H1 (cell line): Measurements from ENCODE around the gene AIRE. TPM values are rescaled to one million over a fixed set of nuclear protein-coding genes. Genes with fewer than 3 reads are reported as not detected.
A peak's percentile ranks its signal among the peaks of the same experiment; 100 is the strongest.

Experiments used
- CTCF ChIA-PET: fragments of 300-600 bp; sonication (Branson Sonifier 250); formaldehyde crosslinking; loops from one replicate; lab custom pipeline; 2021; ENCODE audit not compliant: partially characterized antibody; lab: Charles Lee
- POLR2A ChIA-PET: fragments of 300-600 bp; sonication (Branson Sonifier 250); formaldehyde crosslinking; loops from one replicate; lab custom pipeline; 2021; ENCODE audit warnings: inconsistent platforms; ENCODE audit not compliant: partially characterized antibody; lab: Charles Lee
- DNase-seq, 2 experiments: peaks; one replicate each; pipeline versions ENCODE4 v3.0.0 to v3.0.0-alpha.2; 2010 to 2022; ENCODE audit warnings: low spot score in 2 of 2, low read depth in 1 of 2, mixed read lengths in 1 of 2
- FAIRE-seq: peaks from 2 replicates; lab custom pipeline; 2011; peaks lifted over from hg19 to GRCh38; lab: Jason Lieb, UNC
- H2AFZ ChIP-seq: 2 replicates; pipeline ENCODE4 v1.8.1; 2012; ENCODE audit warnings: low read length, inconsistent platforms
- H2AK5ac ChIP-seq: 2 replicates; pipeline ENCODE4 v1.6.1; 2013; ENCODE audit warnings: low read depth, low read length
- H2BK120ac ChIP-seq: replicated peaks from 2 replicates; pipeline ENCODE3; 2013; ENCODE audit warnings: low read depth, low read length, inconsistent platforms
- H2BK12ac ChIP-seq: 2 replicates; pipeline ENCODE4 v1.6.1; 2013; ENCODE audit warnings: low read depth, low read length
- H2BK15ac ChIP-seq: 2 replicates; pipeline ENCODE4 v1.6.1; 2013; ENCODE audit warnings: low read length
- H2BK20ac ChIP-seq: 2 replicates; pipeline ENCODE4 v1.6.1; 2013; ENCODE audit warnings: low read length
- H2BK5ac ChIP-seq: 2 replicates; pipeline ENCODE4 v1.6.1; 2013; ENCODE audit warnings: low read depth, low read length
- H3K14ac ChIP-seq: 2 replicates; pipeline ENCODE4 v1.6.1; 2013; ENCODE audit warnings: inconsistent platforms; ENCODE audit not compliant: insufficient read length
- H3K18ac ChIP-seq: 2 replicates; pipeline ENCODE4 v1.6.1; 2013; ENCODE audit warnings: low read length; ENCODE audit errors: extremely low read depth
- H3K23ac ChIP-seq: 2 replicates; pipeline ENCODE4 v1.6.1; 2013; ENCODE audit warnings: inconsistent platforms; ENCODE audit not compliant: insufficient read length
- H3K23me2 ChIP-seq: 2 replicates; pipeline ENCODE4 v1.6.1; 2013; ENCODE audit warnings: low read depth, low read length
- H3K27ac ChIP-seq: 2 replicates; pipeline ENCODE4 v1.6.1; 2011; ENCODE audit warnings: low read depth, low read length, inconsistent platforms
- H3K27me3 ChIP-seq, 4 experiments: replicated peaks in 1 of 4; 1 replicate in 1 of 4; 2 replicates in 3 of 4; pipeline versions ENCODE4 v1.6.1 to v1.8.1; 2011 to 2013; ENCODE audit warnings: low read length in 3 of 4, mild to moderate bottlenecking in 3 of 4, inconsistent platforms in 2 of 4, mixed read lengths in 2 of 4, moderate library complexity in 1 of 4; ENCODE audit not compliant: control insufficient read depth in 3 of 4, insufficient read depth in 3 of 4; ENCODE audit errors: extremely low read depth in 1 of 4
- H3K36me3 ChIP-seq, 4 experiments: 2 replicates each; pipeline versions ENCODE4 v1.6.1 to v1.8.1; 2011 to 2013; ENCODE audit warnings: mild to moderate bottlenecking in 4 of 4, low read length in 3 of 4, moderate library complexity in 2 of 4, control low read depth in 1 of 4, inconsistent platforms in 1 of 4; ENCODE audit not compliant: insufficient read depth in 4 of 4, control insufficient read depth in 2 of 4
- H3K4ac ChIP-seq: replicated peaks from 2 replicates; pipeline ENCODE3; 2013; ENCODE audit warnings: low read length, low read depth, mixed read lengths, inconsistent platforms; ENCODE audit not compliant: insufficient read length
- H3K4me1 ChIP-seq, 4 experiments: replicated peaks in 1 of 4; 1 replicate in 1 of 4; 2 replicates in 3 of 4; pipeline versions ENCODE4 v1.6.1 to v1.8.1; 2011 to 2013; ENCODE audit warnings: low read length in 3 of 4, inconsistent platforms in 2 of 4, mixed read lengths in 1 of 4; ENCODE audit not compliant: insufficient read depth in 4 of 4, control insufficient read depth in 3 of 4
- H3K4me2 ChIP-seq, 2 experiments: 2 replicates each; pipeline versions ENCODE4 v1.6.1 to v1.8.1; 2011 to 2013; ENCODE audit warnings: low read depth in 2 of 2, low read length in 2 of 2, control low read depth in 1 of 2, inconsistent platforms in 1 of 2, mild to moderate bottlenecking in 1 of 2; ENCODE audit not compliant: insufficient read depth in 1 of 2
- H3K4me3 ChIP-seq, 4 experiments: fragments of 200-600, 300-600 bp in 1 of 4; sonication (generic), shearing (Covaris generic), sonication (Bioruptor Twin) in 1 of 4; 2 replicates each; pipeline versions ENCODE4 v1.5.1 to v1.8.1; 2011 to 2016; ENCODE audit warnings: low read length in 4 of 4, low read depth in 3 of 4, control low read depth in 2 of 4, inconsistent platforms in 2 of 4, mild to moderate bottlenecking in 2 of 4, mixed read lengths in 1 of 4, moderate library complexity in 1 of 4; ENCODE audit not compliant: insufficient read depth in 2 of 4; ENCODE audit errors: extremely low read depth in 1 of 4
- H3K56ac ChIP-seq: replicated peaks from 2 replicates; pipeline ENCODE3; 2013; ENCODE audit warnings: low read depth, mild to moderate bottlenecking, mixed read lengths, low read length, inconsistent platforms; ENCODE audit not compliant: insufficient read length
- H3K79me1 ChIP-seq: 2 replicates; pipeline ENCODE4 v1.6.1; 2013; ENCODE audit warnings: low read depth, low read length, control low read depth
- H3K79me2 ChIP-seq, 2 experiments: 2 replicates each; pipeline versions ENCODE4 v1.6.1 to v1.8.1; 2012 to 2013; ENCODE audit warnings: low read length in 2 of 2, mild to moderate bottlenecking in 2 of 2, inconsistent platforms in 1 of 2; ENCODE audit not compliant: insufficient read depth in 2 of 2, control insufficient read depth in 1 of 2
- H3K9ac ChIP-seq, 4 experiments: replicated peaks in 1 of 4; 1 replicate in 1 of 4; 2 replicates in 3 of 4; pipeline versions ENCODE4 v1.6.1 to v1.8.1; 2011 to 2013; ENCODE audit warnings: low read depth in 3 of 4, low read length in 3 of 4, control low read depth in 2 of 4, mild to moderate bottlenecking in 2 of 4, moderate library complexity in 2 of 4, inconsistent platforms in 1 of 4; ENCODE audit errors: extremely low read depth in 1 of 4
- H3K9me3 ChIP-seq, 2 experiments: 2 replicates each; pipeline versions ENCODE4 v1.6.1 to v1.8.1; 2012 to 2013; ENCODE audit warnings: mild to moderate bottlenecking in 2 of 2, moderate library complexity in 2 of 2, control low read depth in 1 of 2, inconsistent platforms in 1 of 2, low read depth in 1 of 2, low read length in 1 of 2, mixed read lengths in 1 of 2; ENCODE audit not compliant: insufficient read depth in 2 of 2
- H4K20me1 ChIP-seq, 2 experiments: replicated peaks in 1 of 2; 2 replicates each; pipeline versions ENCODE3 to v1.8.1; 2011 to 2013; ENCODE audit warnings: inconsistent platforms in 2 of 2, low read length in 2 of 2, mild to moderate bottlenecking in 1 of 2; ENCODE audit not compliant: insufficient read depth in 2 of 2, control insufficient read depth in 1 of 2
- H4K5ac ChIP-seq: 2 replicates; pipeline ENCODE4 v1.6.1; 2013; ENCODE audit warnings: low read length, low read depth, mixed read lengths, inconsistent platforms; ENCODE audit not compliant: insufficient read length
- H4K8ac ChIP-seq: 2 replicates; pipeline ENCODE4 v1.8.0; 2013; ENCODE audit warnings: mild to moderate bottlenecking, moderate library complexity, low read length, inconsistent platforms; ENCODE audit not compliant: insufficient read depth; ENCODE audit errors: extremely low read depth
- H4K91ac ChIP-seq: replicated peaks from 2 replicates; pipeline ENCODE3; 2013; ENCODE audit warnings: low read length, mixed read lengths, inconsistent platforms; ENCODE audit not compliant: insufficient read length
- CTCF ChIP-seq, 3 experiments: IDR thresholded peaks; 1 replicate in 2 of 3; 2 replicates in 1 of 3; pipeline versions ENCODE4 v1.5.1 to v1.6.1; 2011; ENCODE audit warnings: low read length in 3 of 3, mild to moderate bottlenecking in 3 of 3, inconsistent platforms in 2 of 3, low read depth in 1 of 3, moderate library complexity in 1 of 3; ENCODE audit not compliant: insufficient read depth in 1 of 3; ENCODE audit errors: control extremely low read depth in 1 of 3
- GABPA ChIP-seq: IDR thresholded peaks from 2 replicates; pipeline ENCODE4 v1.6.1; 2011; ENCODE audit warnings: mild to moderate bottlenecking, low read length, moderate library complexity, borderline replicate concordance; ENCODE audit not compliant: insufficient read depth
- NANOG ChIP-seq: IDR thresholded peaks from 2 replicates; pipeline ENCODE4 v1.6.1; 2011; ENCODE audit warnings: low read length, low read depth, mild to moderate bottlenecking, inconsistent platforms; ENCODE audit not compliant: insufficient read depth, poor library complexity, severe bottlenecking
- WGBS, 2 experiments: shearing (Covaris generic) in 1 of 2; methylation state at CpG; one replicate each; pipeline versions ENCODE4 v1.1.6 to v1.1.7; 2013 to 2015; ENCODE audit warnings: low lambda C conversion rate in 2 of 2, mixed read lengths in 2 of 2, inconsistent platforms in 1 of 2, low coverage in 1 of 2, missing lambda C conversion rate in 1 of 2; ENCODE audit not compliant: insufficient replicate concordance in 2 of 2, insufficient coverage in 1 of 2, insufficient read length in 1 of 2; ENCODE audit errors: extremely low coverage in 1 of 2, missing lambda C conversion rate in 1 of 2; 5-methylcytosine and 5-hydroxymethylcytosine counted together
- polyA plus RNA-seq, 7 experiments: library from polyadenylated mRNA; depleted of rRNA in 3 of 7; stranded (reverse) in 5 of 7; unstranded in 2 of 7; fragments of >200 nt in 5 of 7; fragments of 200-250 nt in 2 of 7; gene quantifications; 1 replicate in 5 of 7; 2 replicates in 1 of 7; 4 replicates in 1 of 7; pipeline versions ENCODE4 v1.2.1 to v1.2.3, GENCODE V29; 2011 to 2013; ENCODE audit warnings: missing spikeins in 2 of 7, mixed read lengths in 2 of 7
- total RNA-seq: library from RNA; stranded (reverse); fragmentation: NEBNext Ultra II Directional; extraction: Animal tissue kit (Norgen Biotek cat#: 25700); gene quantifications from 2 replicates; pipeline ENCODE4 v1.2.1, GENCODE V29; 2021

The AIRE gene
- total and polyA plus RNA-seq, 2 of the 8 experiments (the other 6 are each of a cell fraction or from before 2014, with no cell fraction given): 0.09 TPM; not detected in 1

- no peak overlapping the region for H3K14ac ChIP-seq
- CTCF ChIA-PET: interaction anchor here (0.7 to 2.0 kb wide), 3 partner anchors 11 to 17 kb away, joined by 3 to 5 read pairs (median 4); no protein-coding TSS in a partner anchor
- no peak overlapping the region for H2BK5ac ChIP-seq
- peaks cover 0 to 3% of the 10 kb centered on the region in 2 experiments for H4K20me1 ChIP-seq
- H3K27ac ChIP-seq: no peak overlapping the region
- H3K27me3 ChIP-seq: no peaks in the 10 kb centered on the region
- H3K4me1 ChIP-seq: no peaks in the 10 kb centered on the region
- no peak overlapping the region for H3K56ac ChIP-seq
- no peak overlapping the region for H2AK5ac ChIP-seq
- no peak overlapping the region for H4K5ac ChIP-seq
- no peak overlapping the region for H2BK20ac ChIP-seq
- FAIRE-seq (no peak), DNase-seq (no peak)
- POLR2A ChIA-PET: no interaction called here
- H3K9ac ChIP-seq: no peak overlapping the region
- no peak overlapping the region for H2BK120ac ChIP-seq
- H2BK12ac ChIP-seq: no peak overlapping the region
- no peaks in the 10 kb centered on the region for H3K79me1 ChIP-seq
- H3K18ac ChIP-seq: no peak overlapping the region
- no peak overlapping the region for H4K91ac ChIP-seq
- H2AFZ ChIP-seq: no peak overlapping the region
- H3K79me2 ChIP-seq: no peaks in the 10 kb centered on the region
- H3K4ac ChIP-seq: no peak overlapping the region
- H3K4me2 ChIP-seq: no peak overlapping the region
- no peak overlapping the region for H3K4me3 ChIP-seq
- H4K8ac ChIP-seq: peak overlapping the region; percentile 79; the same call in 1 of the 2 replicates
- H3K9me3 ChIP-seq: no peaks in the 10 kb centered on the region
- H3K36me3 ChIP-seq: peaks cover 0 to 42% (median 1%) of the 10 kb centered on the region in 4 experiments; a peak in 2 of 8 replicates
- no peak for TF ChIP-seq NANOG
- TF ChIP-seq CTCF (IDR thresholded peaks at IDR 0.05; ENCODE audit: control extremely low read depth in 1 of 3, insufficient read depth in 1 of 3, low read depth in 1 of 3, low read length in 3 of 3): peak in 1 of 3 experiments; percentile 18; a peak in 1 of 4 replicates
- 0 out of 2 replicates have a peak, but pooled peaks have one; percentile 6 for TF ChIP-seq GABPA
- WGBS, 2 experiments: 85% methylated on average over 16 of the region's 23 CpGs; no CpG with 5 or more reads in 1 of the 2 experiments
- H3K23ac ChIP-seq: no peak overlapping the region
- no peaks in the 10 kb centered on the region for H3K23me2 ChIP-seq
- H2BK15ac ChIP-seq: no peak overlapping the region
Measured at GRCh38 chr21:44321846-44322450, 36.3 kb downstream of the AIRE start.
